ENCODE results near the gene ZBTB48.

ZBTB48 gene

GRCh38 chr1:6572653-6573383 is 7.0 kb upstream of the ZBTB48 start:
- DNase-seq (ENCODE audit: low spot score) (no peak), FAIRE-seq (no peak)

- FAIRE-seq (no peak), DNase-seq (ENCODE audit: low spot score) (no peak)
Measured at GRCh38 chr1:6574025-6574620, 5.7 kb upstream of the ZBTB48 start.

- FAIRE-seq (no peak), DNase-seq (ENCODE audit: low spot score) (no peak)
Measured at GRCh38 chr1:6574818-6575217, 5.0 kb upstream of the ZBTB48 start.

- DNase-seq (ENCODE audit: low spot score) (no peak), FAIRE-seq (no peak)
Measured at GRCh38 chr1:6577831-6578525, 1.8 kb upstream of the ZBTB48 start.

GRCh38 chr1:6578624-6579373 is 995 bp upstream of the ZBTB48 start:
- DNase-seq (ENCODE audit: low spot score), result no peak
- FAIRE-seq, result no peak

GRCh38 chr1:6580119-6580592 is 362 bp downstream of the ZBTB48 start:
- no peak for DNase-seq (ENCODE audit: low spot score)
- no peak for FAIRE-seq

- no peak for DNase-seq (ENCODE audit: low spot score)
- no peak for FAIRE-seq
Measured at GRCh38 chr1:6580593-6581409, 1.0 kb downstream of the ZBTB48 start.

GRCh38 chr1:6581561-6582305 is 1.9 kb downstream of the ZBTB48 start:
- FAIRE-seq (no peak), DNase-seq (ENCODE audit: low spot score) (no peak)

- DNase-seq (ENCODE audit: low spot score), result no peak
- FAIRE-seq, result no peak
Measured at GRCh38 chr1:6582370-6582769, 2.6 kb downstream of the ZBTB48 start.

- no peak for FAIRE-seq
- no peak for DNase-seq (ENCODE audit: low spot score)
Measured at GRCh38 chr1:6584126-6585080, 4.6 kb downstream of the ZBTB48 start.

GRCh38 chr1:6585081-6585722 is 5.4 kb downstream of the ZBTB48 start:
- DNase-seq (ENCODE audit: low spot score), result no peak
- no peak for FAIRE-seq

GRCh38 chr1:6585841-6586240 is 6.0 kb downstream of the ZBTB48 start:
- FAIRE-seq (no peak), DNase-seq (ENCODE audit: low spot score) (no peak)

GRCh38 chr1:6586404-6586816 is 6.6 kb downstream of the ZBTB48 start:
- DNase-seq (ENCODE audit: low spot score) (no peak), FAIRE-seq (no peak)

GRCh38 chr1:6587261-6588005 is 7.6 kb downstream of the ZBTB48 start:
- FAIRE-seq, result no peak
- no peak for DNase-seq (ENCODE audit: low spot score)

GRCh38 chr1:6588128-6588892 is 8.5 kb downstream of the ZBTB48 start:
- FAIRE-seq, result no peak

GRCh38 chr1:6588893-6589520 is 9.2 kb downstream of the ZBTB48 start:
- no peak for FAIRE-seq
- no peak for DNase-seq (ENCODE audit: low spot score)

More at GRCh38 chr1:6588128-6588892, 8.5 kb downstream of the ZBTB48 start:
- no peak for DNase-seq (ENCODE audit: low spot score)

- DNase-seq (ENCODE audit: low spot score), result no peak
Measured at GRCh38 chr1:6590046-6590445, 10.3 kb downstream of the ZBTB48 start.

More at GRCh38 chr1:6590046-6590445, 10.3 kb downstream of the ZBTB48 start:
- no peak for FAIRE-seq
